ENCODE data around the gene ERFL.

GRCh38 chr19:41974652-41975051 is 46.4 kb upstream of the ERFL start:
- TF ChIP-seq CTCF (IDR thresholded peaks at IDR 0.05) (no peak), POLR2A (IDR thresholded peaks at IDR 0.05) (no peak)

All from Peyer's patch (tissue), 4 donors.